GM23338 (cell line): ENCODE data around the gene UBTF. TPM values are rescaled to one million over a fixed set of nuclear protein-coding genes. Genes with fewer than 3 reads are reported as not detected.

Experiments
- ATAC-seq: fragments of 200-7000 bp; cut with Tn5 transposase; 3 replicates; pipeline ENCODE4 v1.9.1; 2020
- DNase-seq: peaks from one replicate; pipeline ENCODE4 v3.0.0-alpha.2; 2015; ENCODE audit warnings: low spot score
- H2AFZ ChIP-seq: fragments of 200-600 bp; sonication (generic); 2 replicates; pipeline ENCODE4 v1.8.0; 2016; ENCODE audit warnings: antibody characterized with exemption, mild to moderate bottlenecking, moderate library complexity
- H3F3A ChIP-seq: fragments of 200-600 bp; sonication (generic); replicated peaks from 2 replicates; pipeline ENCODE4 v1.8.0; 2017; ENCODE audit warnings: antibody characterized with exemption, mixed run types, low read depth
- H3K27ac ChIP-seq: fragments of 200-600 bp; sonication (generic); 2 replicates; pipeline ENCODE4 v1.6.1; 2016; ENCODE audit warnings: low read depth
- H3K27me3 ChIP-seq: fragments of 200-600 bp; sonication (generic); 2 replicates; pipeline ENCODE4 v1.8.0; 2016; ENCODE audit warnings: mild to moderate bottlenecking, mixed run types, moderate library complexity; ENCODE audit not compliant: insufficient read depth
- H3K36me3 ChIP-seq: fragments of 200-600 bp; sonication (generic); 2 replicates; pipeline ENCODE4 v1.8.0; 2016; ENCODE audit warnings: mild to moderate bottlenecking; ENCODE audit not compliant: insufficient read depth
- H3K4me1 ChIP-seq: fragments of 200-600 bp; sonication (generic); 2 replicates; pipeline ENCODE4 v1.8.0; 2016; ENCODE audit warnings: mild to moderate bottlenecking, moderate library complexity; ENCODE audit not compliant: insufficient read depth
- H3K4me2 ChIP-seq: fragments of 200-600 bp; sonication (generic); 2 replicates; pipeline ENCODE4 v1.7.1; 2017; ENCODE audit warnings: mixed run types
- H3K4me3 ChIP-seq: fragments of 200-600 bp; sonication (generic); 2 replicates; pipeline ENCODE4 v1.6.1; 2016; ENCODE audit warnings: mixed run types
- H3K79me2 ChIP-seq: fragments of 200-600 bp; sonication (generic); replicated peaks from 2 replicates; pipeline ENCODE4 v1.8.0; 2017; ENCODE audit warnings: mild to moderate bottlenecking; ENCODE audit not compliant: insufficient read depth
- H3K9me2 ChIP-seq: fragments of 200-600 bp; sonication (generic); 2 replicates; pipeline ENCODE4 v1.8.0; 2017; ENCODE audit not compliant: insufficient read depth
- H4K20me1 ChIP-seq: fragments of 200-600 bp; sonication (generic); replicated peaks from 2 replicates; pipeline ENCODE4 v1.8.0; 2017; ENCODE audit warnings: mild to moderate bottlenecking; ENCODE audit not compliant: insufficient read depth
- H3K27ac Mint-ChIP-seq: 2 replicates; pipeline ENCODE4 v1.8.0; 2020; ENCODE audit warnings: inconsistent platforms, mild to moderate bottlenecking, moderate library complexity, mixed read lengths
- H3K27me3 Mint-ChIP-seq: 3 replicates; pipeline ENCODE4 v1.8.0; 2022; ENCODE audit warnings: low read depth, mild to moderate bottlenecking, moderate library complexity, mixed read lengths, inconsistent platforms; ENCODE audit not compliant: insufficient read depth, poor library complexity
- H3K36me3 Mint-ChIP-seq: 3 replicates; pipeline ENCODE4 v1.8.0; 2021; ENCODE audit warnings: low read depth, mild to moderate bottlenecking, inconsistent platforms, moderate library complexity, mixed read lengths
- H3K4me1 Mint-ChIP-seq: 3 replicates; pipeline ENCODE4 v1.8.0; 2020; ENCODE audit warnings: mild to moderate bottlenecking, inconsistent platforms, mixed read lengths
- H3K4me3 Mint-ChIP-seq: 3 replicates; pipeline ENCODE4 v1.8.0; 2021; ENCODE audit warnings: moderate library complexity, mild to moderate bottlenecking, inconsistent platforms, mixed read lengths
- H3K9me3 Mint-ChIP-seq: 3 replicates; pipeline ENCODE4 v1.8.0; 2020; ENCODE audit warnings: moderate library complexity, mild to moderate bottlenecking, inconsistent platforms, mixed read lengths
- CTCF ChIP-seq, 2 experiments: fragments of 200-600 bp in 1 of 2; sonication (generic) in 1 of 2; conservative IDR thresholded peaks; 2 replicates each; pipeline versions ENCODE4 v1.5.1 to v1.6.1; 2016 to 2017; ENCODE audit warnings: antibody characterized with exemption in 2 of 2, low read depth in 2 of 2, mild to moderate bottlenecking in 2 of 2, moderate library complexity in 1 of 2
- ETS1 ChIP-seq: IDR thresholded peaks from 2 replicates; pipeline ENCODE4 v1.6.1; 2016; ENCODE audit warnings: antibody characterized with exemption
- EZH2 ChIP-seq: fragments of 200-600 bp; sonication (generic); IDR thresholded peaks from one replicate; pipeline ENCODE4 v1.8.0; 2017; ENCODE audit warnings: antibody characterized with exemption, mild to moderate bottlenecking, low read depth; ENCODE audit not compliant: unreplicated experiment
- JUNB ChIP-seq: IDR thresholded peaks from one replicate; pipeline ENCODE4 v1.6.1; 2016; ENCODE audit warnings: antibody characterized with exemption; ENCODE audit not compliant: unreplicated experiment
- NANOG ChIP-seq: IDR thresholded peaks from 2 replicates; pipeline ENCODE4 v1.6.1; 2016; ENCODE audit warnings: antibody characterized with exemption, borderline replicate concordance
- POLR2AphosphoS5 ChIP-seq: IDR thresholded peaks from 2 replicates; pipeline ENCODE4 v1.6.1; 2016; ENCODE audit warnings: antibody characterized with exemption, low read depth
- REST ChIP-seq: IDR thresholded peaks from one replicate; pipeline ENCODE4 v1.6.1; 2018; ENCODE audit warnings: antibody characterized with exemption; ENCODE audit not compliant: unreplicated experiment
- ZNF331 ChIP-seq: fragments of 250-450 bp; sonication (Bioruptor Pico); IDR thresholded peaks from 2 replicates; pipeline ENCODE4 v1.5.0; 2020; ENCODE audit warnings: low read depth, mild to moderate bottlenecking, moderate library complexity
- ZNF462 ChIP-seq: fragments of 250-450 bp; sonication (Bioruptor Pico); IDR thresholded peaks from 2 replicates; pipeline ENCODE4 v1.5.0; 2020; ENCODE audit warnings: mild to moderate bottlenecking, moderate library complexity
- polyA plus RNA-seq: library from polyadenylated mRNA; unstranded; fragments of >200 nt; fragmentation: Nextera tagmentation; extraction: Ambion mirVana; gene quantifications from 2 replicates; pipeline ENCODE4 v1.2.1, GENCODE V29; 2016
- total RNA-seq: library from RNA; depleted of rRNA; stranded (reverse); fragments of >200 nt; shearing (Covaris generic); gene quantifications from 2 replicates; pipeline ENCODE4 v1.2.3, GENCODE V29; 2014

Gene UBTF
- total and polyA plus RNA-seq, 2 experiments from 2014 or later: 29.9 to 62.2 TPM

- TF ChIP-seq ZNF331 (CRISPR knock-in tag): no peak
- TF ChIP-seq REST: no peak
- TF ChIP-seq POLR2AphosphoS5: no peak
- no peak for TF ChIP-seq EZH2
These were observed 313 bp downstream of the UBTF start (continued) for GRCh38 chr17:44219108-44219615.

- Mint-ChIP-seq H3K27ac (peak overlapping the region; percentile 57), H3K27me3 (peaks cover 19% of the 10 kb centered on the region), H3K9me3 (no peaks in the 10 kb centered on the region), H3K4me1 (peaks cover 21% of the 10 kb centered on the region), H3K4me3 (peak overlapping the region; percentile 74), H3K36me3 (peaks cover 44% of the 10 kb centered on the region)
- TF ChIP-seq ETS1: no peak
- TF ChIP-seq CTCF (conservative IDR thresholded peaks at IDR 0.05; ENCODE audit: low read depth in 2 of 2): peak; percentile 36 to 55; a peak in 3 of 4 replicates
- no peak for TF ChIP-seq ZNF331 (CRISPR knock-in tag)
- no peak for TF ChIP-seq EZH2
- TF ChIP-seq POLR2AphosphoS5: no peak
- TF ChIP-seq NANOG: no peak
- TF ChIP-seq JUNB: no peak
- TF ChIP-seq ZNF462 (CRISPR knock-in tag): no peak
- H3K4me3 ChIP-seq: peak overlapping the region; percentile 96
- H3K4me1 ChIP-seq: peaks cover 13% of the 10 kb centered on the region
- DNase-seq: peak; percentile 84
- no peaks in the 10 kb centered on the region for H3K9me2 ChIP-seq
- no peak overlapping the region for H2AFZ ChIP-seq
- H4K20me1 ChIP-seq: no peaks in the 10 kb centered on the region; the same call in none of the 2 replicates
- peaks cover 29% of the 10 kb centered on the region for H3K79me2 ChIP-seq
- H3K36me3 ChIP-seq: peaks cover 15% of the 10 kb centered on the region
- H3K27me3 ChIP-seq: peaks cover 8% of the 10 kb centered on the region; the same call in 1 of the 2 replicates
- peaks cover 22% of the 10 kb centered on the region for H3F3A ChIP-seq
- peak overlapping the region; percentile 97 for H3K4me2 ChIP-seq
- ATAC-seq: peak; percentile 16
- peak overlapping the region; percentile 90 for H3K27ac ChIP-seq
These were observed 949 bp downstream of the UBTF start for GRCh38 chr17:44218344-44219107.
